NCI-H2081 (cell line): Measurements from ENCODE around the gene SLC43A3.

Experiments used
- DNase-seq, 2 experiments: peaks; one replicate each; lab custom pipeline; 2025; lab: John Stamatoyannopoulos, UW

Gene SLC43A3

DNA sequence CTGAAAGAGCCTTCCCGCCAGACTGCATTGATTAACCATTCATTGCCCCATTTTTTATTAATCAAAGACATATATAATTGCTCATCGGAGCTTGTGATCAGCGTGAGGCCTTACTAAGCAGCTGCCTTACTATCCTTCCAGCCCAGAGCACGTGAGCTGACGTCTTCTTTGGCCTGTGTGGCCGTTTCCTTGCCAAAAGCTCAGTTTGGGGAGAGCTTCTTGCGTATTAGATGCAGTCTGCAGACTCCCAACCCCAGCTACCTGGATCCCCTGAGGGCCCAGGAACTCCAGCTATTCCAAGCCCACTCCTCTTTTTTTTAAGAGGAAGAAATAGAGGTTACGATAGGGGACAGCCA, 784 bp upstream of the SLC43A3 start:
- no peak for DNase-seq

DNA sequence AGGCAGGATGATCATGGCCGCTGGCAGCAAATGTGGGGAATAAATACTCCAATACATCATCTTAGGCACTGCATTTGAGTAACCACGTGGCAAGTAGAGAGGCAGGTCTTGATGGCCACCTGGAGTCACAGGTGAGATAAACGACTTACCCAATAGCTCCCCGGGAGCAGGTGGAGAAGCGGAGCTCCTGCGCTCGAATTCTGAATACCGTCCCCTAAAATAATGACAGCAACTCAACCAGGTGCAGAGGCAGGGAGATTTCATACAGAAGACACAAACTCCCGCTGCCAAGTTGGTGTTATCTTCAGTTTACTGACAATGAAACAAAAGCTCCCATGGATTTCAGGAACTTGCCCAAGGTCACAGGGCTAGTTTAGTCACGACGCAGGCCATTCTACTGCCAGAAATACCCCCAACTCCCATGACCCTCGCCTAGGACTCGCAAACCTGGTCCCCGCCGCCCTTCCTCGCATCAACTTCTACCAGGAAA, 437 bp downstream of the SLC43A3 start:
- no peak for DNase-seq

- no peak for DNase-seq
These were observed 1.1 kb downstream of the SLC43A3 start for GRCh38 chr11:57425565-57426438.

- peak in 1 of 2 experiments; percentile 35 for DNase-seq
These were observed 1.9 kb downstream of the SLC43A3 start for GRCh38 chr11:57424792-57425564.

DNA sequence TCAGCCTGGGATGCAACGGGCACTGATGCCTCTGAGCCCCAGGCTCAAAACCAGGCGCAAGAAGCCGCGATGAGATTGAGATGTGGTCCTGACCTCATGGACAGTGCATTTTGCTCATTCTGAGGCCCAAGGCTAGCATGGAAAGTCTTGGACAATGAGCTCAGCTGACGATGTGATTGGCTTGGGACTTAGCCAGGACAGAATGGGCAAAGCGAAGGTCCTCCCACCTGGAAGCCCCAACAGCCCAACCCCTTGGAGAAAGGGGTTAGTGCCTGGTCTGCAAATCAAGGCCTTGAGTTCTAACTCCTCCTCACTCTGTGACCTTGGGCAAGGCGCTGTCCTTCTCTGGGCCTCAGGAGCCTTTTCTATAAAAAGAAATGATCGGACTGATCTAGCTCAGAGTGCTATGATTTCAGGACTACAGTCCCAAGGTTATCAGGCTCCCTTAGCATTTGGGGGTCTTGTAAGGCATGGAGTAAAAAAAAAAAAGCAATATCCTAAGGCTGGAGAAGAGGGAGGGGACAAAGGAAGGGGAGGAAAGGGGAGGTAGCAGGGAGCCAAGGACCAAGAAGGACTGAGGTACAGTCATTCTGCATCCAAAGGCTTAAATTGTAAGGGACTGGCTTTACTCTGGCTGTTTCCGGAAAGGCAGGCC, 2.7 kb downstream of the SLC43A3 start:
- no peak for DNase-seq

DNA sequence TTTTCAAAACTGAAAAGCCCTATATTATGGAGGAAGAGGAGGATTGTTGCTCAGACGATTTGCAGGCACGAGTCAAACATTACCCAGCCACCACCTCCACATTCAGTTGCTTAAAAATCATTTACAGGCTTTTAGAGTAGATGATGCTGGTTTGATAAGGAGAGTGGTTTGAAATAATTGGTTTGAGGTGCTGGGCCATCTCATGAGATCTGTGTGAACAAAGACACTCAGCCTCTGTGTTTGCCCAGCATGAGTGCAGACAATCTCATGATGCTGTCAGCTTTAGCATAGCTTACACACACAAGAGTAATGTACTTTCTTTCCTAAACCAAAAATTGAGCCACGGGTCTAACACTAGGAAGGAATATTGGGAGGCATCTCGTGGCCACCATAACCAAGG, 4.3 kb downstream of the SLC43A3 start:
- no peak for DNase-seq

GRCh38 chr11:57421805-57422204, 5.1 kb downstream of the SLC43A3 start:
- DNase-seq: no peak

- DNase-seq: no peak
These were observed 5.9 kb downstream of the SLC43A3 start for GRCh38 chr11:57421066-57421465.

DNA sequence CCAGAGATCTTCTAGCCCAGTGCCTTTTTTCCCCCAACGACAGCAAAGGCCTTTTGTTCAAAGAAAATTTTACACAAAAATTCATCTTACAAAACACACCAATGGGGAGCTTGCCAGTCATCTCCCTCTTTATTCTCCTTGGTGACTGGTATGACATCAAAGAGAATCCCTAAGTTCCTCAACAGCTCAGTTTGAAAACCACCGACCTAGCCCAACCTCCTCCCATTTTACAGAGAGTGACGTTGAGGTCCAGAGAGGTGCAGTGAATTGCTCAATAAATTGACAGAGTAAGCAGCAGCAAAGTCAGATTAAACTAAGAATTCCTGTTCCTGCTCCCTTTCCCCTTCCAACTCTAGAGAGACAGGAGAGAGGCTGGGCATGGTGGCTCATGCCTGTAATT, 7.8 kb downstream of the SLC43A3 start:
- no peak for DNase-seq

GRCh38 chr11:57418131-57418530, 8.8 kb downstream of the SLC43A3 start:
- no peak for DNase-seq

DNA sequence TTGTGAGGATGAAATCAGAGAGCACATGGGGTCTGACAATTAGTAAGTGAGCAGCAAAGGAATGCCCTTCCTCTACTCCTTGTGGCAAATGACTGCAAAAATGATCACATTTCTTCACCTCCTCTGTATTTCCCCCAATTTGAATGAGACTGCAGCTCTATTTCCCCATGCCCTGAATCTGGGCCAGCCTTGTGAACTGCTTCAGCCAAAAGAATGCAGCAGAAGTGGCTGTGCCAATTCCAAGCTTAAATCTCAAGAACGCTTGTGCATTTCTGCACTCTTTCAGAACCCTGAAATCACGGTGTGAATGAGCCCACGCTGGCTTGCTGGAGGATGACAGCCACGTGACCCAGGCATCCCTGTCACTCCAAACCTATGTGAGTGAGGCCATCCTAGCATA, 9.9 kb downstream of the SLC43A3 start:
- DNase-seq: no peak

DNA sequence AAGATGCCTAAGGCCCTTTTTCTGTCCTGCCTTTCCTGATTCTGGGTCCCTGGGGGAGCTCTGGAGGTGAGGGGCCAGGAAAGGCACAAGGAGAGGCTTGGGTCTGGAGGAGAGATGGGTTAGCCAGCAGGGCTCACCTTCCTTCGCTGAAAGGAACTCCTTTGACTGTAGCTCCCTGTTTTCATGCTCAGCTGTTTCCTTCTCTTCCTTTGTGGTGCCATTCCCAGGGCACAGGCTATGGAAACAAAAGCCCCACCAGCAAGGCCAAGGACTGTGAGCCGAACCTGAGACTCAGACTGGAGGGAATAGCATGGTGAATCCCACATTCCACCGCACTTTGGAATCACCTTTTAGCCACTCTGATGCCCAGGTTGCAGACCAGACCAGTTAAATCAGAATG, 10.5 kb downstream of the SLC43A3 start:
- no peak for DNase-seq

DNA sequence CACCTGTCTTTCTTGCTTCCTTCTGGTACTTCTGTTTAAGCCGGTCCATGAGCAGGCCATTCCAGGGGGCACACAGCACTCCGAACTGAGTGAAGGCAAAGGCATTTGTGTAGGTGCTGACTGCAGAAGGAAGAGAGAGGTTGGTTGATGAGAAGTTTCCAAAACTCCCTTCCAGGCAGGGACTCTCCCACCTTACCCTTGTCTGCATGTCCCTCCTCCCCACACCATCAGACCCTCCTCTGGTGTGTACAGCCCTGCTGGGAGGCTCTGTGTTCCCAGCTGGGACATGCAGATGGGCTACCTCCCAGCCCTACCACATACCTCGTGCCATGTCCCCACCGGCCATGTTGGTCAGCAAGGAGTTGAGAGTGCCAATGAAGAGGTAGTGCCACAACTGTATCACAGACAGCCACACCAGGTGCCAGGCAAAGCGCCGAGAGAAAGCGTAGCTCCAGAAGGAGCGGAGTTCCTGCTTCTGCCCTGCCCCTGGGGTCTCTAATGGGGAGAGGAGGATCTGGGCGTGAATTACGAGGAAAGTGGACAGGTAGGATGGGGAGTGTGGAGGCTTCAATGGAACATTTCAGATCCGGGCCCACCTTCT, 12.2 kb downstream of the SLC43A3 start:
- DNase-seq: no peak

GRCh38 chr11:57413681-57414080, 13.2 kb downstream of the SLC43A3 start:
- no peak for DNase-seq

GRCh38 chr11:57410287-57410686, 16.6 kb downstream of the SLC43A3 start:
- no peak for DNase-seq

- no peak for DNase-seq
These were observed 17.4 kb downstream of the SLC43A3 start for GRCh38 chr11:57409321-57410100.

GRCh38 chr11:57408771-57409170, 18.1 kb downstream of the SLC43A3 start:
- DNase-seq: no peak

- no peak for DNase-seq
These were observed 18.9 kb downstream of the SLC43A3 start for GRCh38 chr11:57407941-57408475.

DNA sequence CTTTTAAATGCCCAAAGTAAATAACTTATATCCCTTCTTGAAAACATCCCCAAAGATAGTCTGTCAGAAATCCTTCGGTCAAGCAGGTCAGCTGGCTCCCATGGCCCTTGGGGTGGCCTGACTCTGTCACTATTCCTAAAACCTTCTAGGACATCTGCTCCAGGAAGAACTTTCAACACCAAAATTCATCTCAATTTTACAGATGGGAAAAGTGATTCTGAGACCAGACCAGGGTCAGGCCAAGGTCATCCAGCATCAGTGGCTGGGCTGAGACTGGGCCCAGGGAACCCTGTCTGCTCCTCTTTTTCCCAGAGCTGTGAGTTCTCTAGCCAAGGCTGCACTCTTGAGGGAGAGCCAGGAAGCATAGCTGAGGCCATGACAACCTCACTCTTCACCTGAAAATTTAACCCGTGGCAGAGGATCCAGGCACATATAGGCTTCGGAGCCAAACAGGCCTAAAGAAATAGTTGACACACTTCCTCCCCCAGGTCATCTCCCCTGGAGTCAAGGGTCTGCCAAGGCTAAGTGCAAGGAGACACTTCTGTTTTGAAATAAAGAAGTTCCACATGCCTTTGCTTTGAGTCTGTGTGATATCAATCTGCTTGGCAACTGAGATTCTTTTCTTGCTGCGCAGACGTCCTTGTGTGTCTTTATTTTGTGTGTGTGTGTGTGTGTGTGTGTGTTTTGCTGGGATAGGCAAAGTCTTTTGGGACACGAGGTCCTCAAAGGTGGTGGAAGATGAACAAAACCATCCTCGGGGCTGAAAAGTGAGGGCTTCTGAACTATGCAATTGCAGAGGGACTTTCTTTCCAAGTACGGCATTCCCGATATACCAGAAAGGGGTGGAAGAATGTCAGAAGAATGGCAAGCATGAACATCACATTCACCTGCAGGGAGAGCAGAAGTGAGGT, 19.7 kb downstream of the SLC43A3 start:
- DNase-seq: no peak

GRCh38 chr11:57406337-57406904, 20.5 kb downstream of the SLC43A3 start:
- no peak for DNase-seq
